ENCODE results near the gene RGP1. TPM values are rescaled to one million over a fixed set of nuclear protein-coding genes. Genes with fewer than 3 reads are reported as not detected.

The RGP1 gene
- total and polyA plus RNA-seq, 8 donors, result 3.8 to 21.2 (median 12.0) TPM

GRCh38 chr9:35741740-35742139 is 7.3 kb upstream of the RGP1 start:
- peaks cover 17 to 42% (median 27%) of the 10 kb centered on the region in 4 donors for H3K4me1 ChIP-seq
- no peak for TF ChIP-seq POLR2AphosphoS5 (IDR thresholded peaks at IDR 0.05)
- TF ChIP-seq EP300 (IDR thresholded peaks at IDR 0.05), result no peak
- no peak for TF ChIP-seq POLR2A (IDR thresholded peaks at IDR 0.05)
- no peak for TF ChIP-seq CTCF (IDR thresholded peaks at IDR 0.05)
- H3K27me3 ChIP-seq, result no peaks in the 10 kb centered on the region
- 74 to 83% (median 80%) methylated on average over 6 to 7 of the region's 7 CpGs for WGBS, 5 donors
- H3K36me3 ChIP-seq, result peaks cover 77 to 84% (median 82%) of the 10 kb centered on the region in 4 donors
- no peaks in the 10 kb centered on the region for H3K9me3 ChIP-seq
- no peak overlapping the region for H3K4me3 ChIP-seq
- intact Hi-C loops (cut with DNase I; ENCODE audit: low total_unique reads), result no loop called here
- no peak overlapping the region for H3K27ac ChIP-seq
- DNase-seq, result no peak

GRCh38 chr9:35743452-35743851 is 5.6 kb upstream of the RGP1 start:
- H3K36me3 ChIP-seq, result peaks cover 60 to 67% (median 65%) of the 10 kb centered on the region in 4 donors
- 60 to 67% (median 65%) methylated on average over 2 of the region's 2 CpGs for WGBS, 5 donors
- H3K4me3 ChIP-seq, result no peak overlapping the region
- no peaks in the 10 kb centered on the region for H3K9me3 ChIP-seq
- H3K27ac ChIP-seq, result no peak overlapping the region
- TF ChIP-seq EP300 (IDR thresholded peaks at IDR 0.05) (no peak), POLR2AphosphoS5 (IDR thresholded peaks at IDR 0.05) (no peak), POLR2A (IDR thresholded peaks at IDR 0.05) (no peak), CTCF (IDR thresholded peaks at IDR 0.05) (no peak)
- H3K27me3 ChIP-seq, result no peaks in the 10 kb centered on the region
- intact Hi-C loops (cut with DNase I; ENCODE audit: low total_unique reads), result no loop called here
- H3K4me1 ChIP-seq, result peaks cover 28 to 56% (median 44%) of the 10 kb centered on the region in 4 donors
- no peak for DNase-seq

GRCh38 chr9:35743880-35744518 is 5.1 kb upstream of the RGP1 start:
- Histone ChIP-seq H3K27ac (peak overlapping the region in 3 of 5 donors; percentile 3 to 96 (median 87)), H3K27me3 (no peaks in the 10 kb centered on the region), H3K4me1 (peaks cover 28 to 56% (median 44%) of the 10 kb centered on the region in 4 donors), H3K9me3 (no peaks in the 10 kb centered on the region), H3K36me3 (peaks cover 54 to 61% (median 60%) of the 10 kb centered on the region in 4 donors), H3K4me3 (no peak overlapping the region)
- DNase-seq, result peak in 1 of 2 donors; percentile 13
- 77 to 87% (median 85%) methylated on average over 8 of the region's 8 CpGs for WGBS, 5 donors
- TF ChIP-seq EP300 (IDR thresholded peaks at IDR 0.05), result no peak
- TF ChIP-seq CTCF (IDR thresholded peaks at IDR 0.05), result no peak
- no peak for TF ChIP-seq POLR2AphosphoS5 (IDR thresholded peaks at IDR 0.05)
- no peak for TF ChIP-seq POLR2A (IDR thresholded peaks at IDR 0.05)
- intact Hi-C loops (cut with DNase I; ENCODE audit: low total_unique reads), result no loop called here

GRCh38 chr9:35745569-35745968 is 3.5 kb upstream of the RGP1 start:
- Histone ChIP-seq H3K9me3 (no peaks in the 10 kb centered on the region), H3K4me3 (peak overlapping the region; percentile 75 to 94 (median 79)), H3K27ac (peak overlapping the region in 3 of 5 donors; percentile 87 to 96 (median 95)), H3K4me1 (peaks cover 36 to 67% (median 55%) of the 10 kb centered on the region in 4 donors), H3K27me3 (no peaks in the 10 kb centered on the region), H3K36me3 (peaks cover 39 to 49% (median 45%) of the 10 kb centered on the region in 4 donors)
- TF ChIP-seq CTCF (IDR thresholded peaks at IDR 0.05) (no peak), EP300 (IDR thresholded peaks at IDR 0.05) (no peak), POLR2A (IDR thresholded peaks at IDR 0.05) (no peak), POLR2AphosphoS5 (IDR thresholded peaks at IDR 0.05) (no peak)
- intact Hi-C loops (cut with DNase I; ENCODE audit: low total_unique reads), result no loop called here
- no peak for DNase-seq
- WGBS, 5 donors, result 35 to 57% (median 52%) methylated on average over 1 of the region's 1 CpG

All from stomach (tissue), 9 donors.